ENCODE measurements around the gene NUP98. TPM values are rescaled to one million over a fixed set of nuclear protein-coding genes. Genes with fewer than 3 reads are reported as not detected.

NUP98 gene
- total RNA-seq, 2 donors from 2014 or later, result 141 to 149 TPM

DNA sequence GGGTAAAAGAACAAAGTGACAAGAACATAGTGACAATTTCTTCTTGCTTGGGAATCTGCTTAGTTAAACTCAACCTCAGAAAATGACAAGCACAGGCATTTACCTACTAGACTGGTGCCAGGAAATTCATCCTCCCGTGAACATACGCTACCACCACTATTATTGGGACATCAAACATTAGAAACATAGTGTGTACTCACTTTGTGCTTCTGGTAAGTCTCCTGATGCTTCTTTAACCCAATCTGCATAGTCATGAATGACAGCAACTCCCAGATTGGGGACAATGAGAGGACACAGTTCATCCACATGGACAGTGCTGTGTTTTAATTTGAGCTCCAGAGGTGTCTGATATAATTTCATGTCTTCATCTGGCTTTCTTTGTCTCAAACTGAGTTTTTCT lies 96.9 kb downstream of the NUP98 start:
- DNase-seq (no peak), ATAC-seq (replicated peaks in 1 of 2) (no peak)
- Mint-ChIP-seq H3K4me1 (ENCODE audit: low read depth) (no peaks in the 10 kb centered on the region), H3K27me3 (ENCODE audit: low read depth) (no peaks in the 10 kb centered on the region), H3K36me3 (ENCODE audit: insufficient read depth in 2 of 2) (peaks cover 15 to 43% of the 10 kb centered on the region in 2 donors), H3K9me3 (no peaks in the 10 kb centered on the region), H3K27ac (peak overlapping the region; percentile 57), H3K4me3 (no peak overlapping the region)

DNA sequence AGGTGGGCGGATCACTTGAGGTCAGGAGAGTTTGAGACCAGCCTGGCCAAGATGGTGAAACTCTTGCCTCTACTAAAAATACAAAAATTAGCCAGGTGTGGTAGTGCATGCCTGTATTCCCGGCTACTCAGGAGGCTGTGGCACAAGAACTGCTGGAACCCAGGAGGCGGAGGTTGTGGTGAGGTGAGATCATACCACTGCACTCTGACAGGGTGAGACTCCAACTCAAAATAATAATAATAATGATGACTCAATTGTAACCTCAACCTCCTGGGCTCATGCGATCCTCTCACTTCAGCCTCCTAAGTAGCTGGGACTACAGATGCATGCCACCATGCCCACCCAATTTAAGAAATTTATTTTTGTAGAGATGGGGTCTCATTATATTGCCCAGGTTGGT lies 110.6 kb downstream of the NUP98 start:
- Mint-ChIP-seq H3K36me3 (ENCODE audit: insufficient read depth in 2 of 2) (peaks cover 12 to 38% of the 10 kb centered on the region in 2 donors), H3K9me3 (no peaks in the 10 kb centered on the region), H3K4me1 (ENCODE audit: low read depth) (peaks cover 7% of the 10 kb centered on the region), H3K27me3 (ENCODE audit: low read depth) (no peaks in the 10 kb centered on the region), H3K4me3 (no peak overlapping the region), H3K27ac (no peak overlapping the region)
- ATAC-seq (replicated peaks in 1 of 2) (no peak), DNase-seq (no peak)

DNA sequence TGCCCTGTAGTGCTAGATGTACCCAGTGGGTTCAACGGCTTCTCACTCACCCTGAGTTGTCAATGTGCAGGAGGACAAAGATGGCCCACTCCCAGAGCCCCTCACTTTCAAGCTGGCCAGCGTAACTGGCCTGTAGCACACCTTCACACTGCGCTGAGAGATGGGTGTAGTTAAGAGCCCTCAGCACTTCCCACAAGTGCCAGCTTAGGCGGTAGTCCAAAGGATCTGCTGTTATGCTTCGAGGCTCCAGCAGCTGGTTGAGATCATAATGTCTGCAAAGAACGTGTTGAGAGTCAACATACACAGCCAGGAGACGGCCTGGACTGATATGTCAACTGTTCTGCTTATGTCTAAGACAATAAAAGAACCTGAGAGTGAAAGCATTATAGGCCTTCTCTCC lies 111.4 kb downstream of the NUP98 start:
- Mint-ChIP-seq H3K36me3 (ENCODE audit: insufficient read depth in 2 of 2) (peaks cover 12 to 40% of the 10 kb centered on the region in 2 donors), H3K27me3 (ENCODE audit: low read depth) (no peaks in the 10 kb centered on the region), H3K9me3 (no peaks in the 10 kb centered on the region), H3K27ac (no peak overlapping the region), H3K4me3 (no peak overlapping the region), H3K4me1 (ENCODE audit: low read depth) (peaks cover 7% of the 10 kb centered on the region)
- DNase-seq (no peak), ATAC-seq (replicated peaks in 1 of 2) (peak in 1 of 2 donors; percentile 20)

DNA sequence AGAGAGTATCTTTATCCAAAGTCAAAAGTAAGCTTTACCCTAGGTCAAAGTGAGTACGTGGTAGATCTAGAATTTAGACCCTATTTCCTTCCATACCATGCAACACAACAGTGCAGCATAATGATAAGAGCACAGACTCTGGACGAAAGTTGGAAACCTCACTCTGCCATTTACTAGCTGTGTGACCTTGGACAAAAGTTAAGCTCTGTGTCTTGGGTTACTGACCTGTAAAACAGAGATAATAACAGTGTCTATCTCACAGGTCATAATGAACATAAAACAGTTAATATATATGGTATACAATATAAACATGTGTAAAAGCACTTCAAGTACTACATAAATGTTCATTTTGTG lies 112.6 kb downstream of the NUP98 start:
- H3K27me3 Mint-ChIP-seq (ENCODE audit: low read depth), result no peaks in the 10 kb centered on the region
- H3K36me3 Mint-ChIP-seq (ENCODE audit: insufficient read depth in 2 of 2), result peaks cover 13 to 42% of the 10 kb centered on the region in 2 donors
- no peak overlapping the region for H3K27ac Mint-ChIP-seq
- no peak for DNase-seq
- H3K4me1 Mint-ChIP-seq (ENCODE audit: low read depth), result peaks cover 7% of the 10 kb centered on the region
- H3K4me3 Mint-ChIP-seq, result no peak overlapping the region
- ATAC-seq (replicated peaks in 1 of 2), result no peak
- no peaks in the 10 kb centered on the region for H3K9me3 Mint-ChIP-seq

DNA sequence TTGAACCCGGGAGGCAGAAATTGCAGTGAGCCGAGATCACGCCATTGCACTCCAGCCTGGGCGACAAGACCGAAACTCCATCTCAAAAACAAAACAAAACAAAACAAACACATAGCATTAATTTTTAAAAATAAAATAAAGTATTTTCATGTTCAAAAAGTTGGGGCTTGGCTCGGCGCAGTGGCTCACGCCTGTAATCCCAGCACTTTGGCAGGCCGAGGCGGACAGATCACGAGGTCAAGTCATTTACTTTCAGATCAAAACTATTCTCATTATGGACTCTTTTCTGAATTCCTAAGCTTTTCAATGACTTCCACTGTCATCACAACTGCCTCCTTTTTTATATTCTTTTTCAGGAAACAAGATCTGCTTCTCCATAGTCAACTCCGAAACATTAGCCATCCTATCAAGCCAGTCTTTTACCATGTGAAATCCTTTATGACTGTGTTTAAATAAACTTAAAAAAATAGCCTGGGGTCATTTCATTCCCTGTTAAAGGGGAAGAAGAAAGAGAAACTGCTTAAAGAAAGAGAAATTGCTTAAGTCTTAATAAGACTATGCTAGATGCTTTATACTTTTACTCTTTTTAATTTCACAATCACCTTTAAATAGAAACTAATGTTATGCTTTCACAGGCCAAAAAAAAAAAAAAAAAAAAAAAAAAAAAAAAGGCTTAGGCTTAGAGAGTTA lies 113.1 kb downstream of the NUP98 start:
- H3K27ac Mint-ChIP-seq, result no peak overlapping the region
- H3K36me3 Mint-ChIP-seq (ENCODE audit: insufficient read depth in 2 of 2), result peaks cover 15 to 45% of the 10 kb centered on the region in 2 donors
- no peaks in the 10 kb centered on the region for H3K27me3 Mint-ChIP-seq (ENCODE audit: low read depth)
- peaks cover 7% of the 10 kb centered on the region for H3K4me1 Mint-ChIP-seq (ENCODE audit: low read depth)
- DNase-seq (no peak), ATAC-seq (replicated peaks in 1 of 2) (no peak)
- no peaks in the 10 kb centered on the region for H3K9me3 Mint-ChIP-seq
- H3K4me3 Mint-ChIP-seq, result no peak overlapping the region

DNA sequence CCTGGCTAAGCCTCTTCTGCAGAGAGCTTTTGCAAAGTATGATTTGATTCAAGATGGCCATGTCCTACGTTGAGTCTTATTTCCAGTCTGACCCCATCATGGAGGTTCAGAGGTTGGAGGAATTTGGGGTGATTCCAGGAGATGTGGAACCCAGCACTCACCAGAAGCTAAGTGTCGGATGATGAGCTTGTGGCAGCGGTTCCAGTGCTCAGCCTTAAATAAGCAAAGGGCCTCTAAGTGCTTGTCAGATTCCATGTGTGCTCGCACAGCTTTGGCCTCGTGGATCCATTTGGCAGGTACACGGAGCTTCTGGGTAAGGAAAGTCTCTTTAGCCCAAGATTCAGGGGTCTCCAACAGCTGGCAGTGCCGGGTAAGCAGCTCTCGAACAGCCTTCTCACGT lies 114.3 kb downstream of the NUP98 start:
- no peaks in the 10 kb centered on the region for H3K27me3 Mint-ChIP-seq (ENCODE audit: low read depth)
- no peak overlapping the region for H3K27ac Mint-ChIP-seq
- H3K4me3 Mint-ChIP-seq, result no peak overlapping the region
- no peaks in the 10 kb centered on the region for H3K9me3 Mint-ChIP-seq
- no peak for ATAC-seq (replicated peaks in 1 of 2)
- peaks cover 18 to 48% of the 10 kb centered on the region in 2 donors for H3K36me3 Mint-ChIP-seq (ENCODE audit: insufficient read depth in 2 of 2)
- H3K4me1 Mint-ChIP-seq (ENCODE audit: low read depth), result peaks cover 7% of the 10 kb centered on the region
- DNase-seq, result no peak

DNA sequence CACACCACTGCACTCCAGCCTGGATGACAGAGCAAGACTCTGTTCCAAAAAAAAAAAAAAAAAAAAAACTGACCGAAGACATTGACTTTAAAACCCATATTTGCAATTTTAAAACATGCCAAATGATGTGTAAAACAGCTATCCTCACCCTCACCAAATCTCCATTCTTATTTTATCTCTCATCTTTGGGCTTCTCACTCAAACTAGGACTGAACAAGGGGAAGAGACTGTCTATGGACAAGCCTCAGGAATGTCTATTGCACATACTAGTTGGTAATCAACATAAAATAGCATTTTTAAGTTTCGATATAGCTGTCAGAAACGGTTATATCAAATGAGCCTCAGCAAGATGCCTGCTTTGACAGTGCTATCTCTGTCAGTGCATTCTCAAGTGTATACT lies 118.3 kb downstream of the NUP98 start:
- H3K27ac Mint-ChIP-seq, result no peak overlapping the region
- ATAC-seq (replicated peaks in 1 of 2), result no peak

DNA sequence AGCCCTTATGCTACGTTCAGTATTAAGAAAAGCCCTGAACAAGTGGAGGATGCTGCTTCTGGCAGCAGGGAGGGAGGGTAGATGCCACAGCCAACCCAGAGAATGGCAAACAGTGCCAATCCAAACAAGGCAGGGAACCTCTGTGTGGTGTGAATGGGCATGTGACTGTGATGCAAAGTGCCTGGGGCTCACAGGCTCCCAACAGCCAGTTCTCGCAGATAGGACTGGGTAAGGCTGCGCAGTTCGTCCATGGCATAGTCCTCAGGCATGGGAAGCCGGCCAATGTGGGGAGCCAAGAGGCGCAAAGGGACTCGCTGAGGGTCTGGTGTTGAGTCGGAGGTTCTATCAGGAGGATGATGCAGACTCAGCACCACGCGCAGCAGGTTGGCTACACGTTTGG lies 121.4 kb downstream of the NUP98 start:
- no peaks in the 10 kb centered on the region for H3K27me3 Mint-ChIP-seq (ENCODE audit: low read depth)
- no peaks in the 10 kb centered on the region for H3K4me1 Mint-ChIP-seq (ENCODE audit: low read depth)
- DNase-seq, result no peak
- peaks cover 14 to 37% of the 10 kb centered on the region in 2 donors for H3K36me3 Mint-ChIP-seq (ENCODE audit: insufficient read depth in 2 of 2)
- no peaks in the 10 kb centered on the region for H3K9me3 Mint-ChIP-seq
- peak overlapping the region; percentile 79 for H3K27ac Mint-ChIP-seq
- H3K4me3 Mint-ChIP-seq, result no peak overlapping the region
- no peak for ATAC-seq (replicated peaks in 1 of 2)

More for the DNA sequence above, 118.3 kb downstream of the NUP98 start:
- Mint-ChIP-seq H3K4me3 (no peak overlapping the region), H3K27me3 (ENCODE audit: low read depth) (no peaks in the 10 kb centered on the region), H3K36me3 (ENCODE audit: insufficient read depth in 2 of 2) (peaks cover 19 to 40% of the 10 kb centered on the region in 2 donors), H3K9me3 (no peaks in the 10 kb centered on the region), H3K4me1 (ENCODE audit: low read depth) (peaks cover 7% of the 10 kb centered on the region)
- no peak for DNase-seq

DNA sequence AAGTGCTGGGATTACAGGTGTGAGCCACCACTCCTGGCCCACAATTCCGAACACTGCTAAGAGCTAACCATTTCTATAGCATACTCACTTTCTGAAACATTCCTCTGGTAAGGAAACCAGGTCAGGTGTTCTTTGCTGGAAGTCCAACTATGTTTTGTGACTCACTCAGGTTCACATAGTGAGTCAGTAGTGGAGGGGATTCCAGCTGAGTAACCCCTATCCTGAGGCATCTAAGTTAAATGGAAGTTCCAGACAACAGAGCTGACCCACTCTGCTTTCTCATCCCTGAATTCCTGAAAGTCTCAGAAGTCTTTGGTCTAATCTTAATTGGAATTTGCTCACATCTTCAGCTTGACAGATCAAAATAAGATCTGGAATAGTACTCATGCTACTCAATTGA lies 123.2 kb downstream of the NUP98 start:
- DNase-seq (no peak), ATAC-seq (replicated peaks in 1 of 2) (no peak)
- H3K27me3 Mint-ChIP-seq (ENCODE audit: low read depth), result no peaks in the 10 kb centered on the region
- H3K27ac Mint-ChIP-seq, result peak overlapping the region; percentile 55
- no peaks in the 10 kb centered on the region for H3K4me1 Mint-ChIP-seq (ENCODE audit: low read depth)
- no peaks in the 10 kb centered on the region for H3K9me3 Mint-ChIP-seq
- peaks cover 10 to 24% of the 10 kb centered on the region in 2 donors for H3K36me3 Mint-ChIP-seq (ENCODE audit: insufficient read depth in 2 of 2)
- H3K4me3 Mint-ChIP-seq, result no peak overlapping the region

DNA sequence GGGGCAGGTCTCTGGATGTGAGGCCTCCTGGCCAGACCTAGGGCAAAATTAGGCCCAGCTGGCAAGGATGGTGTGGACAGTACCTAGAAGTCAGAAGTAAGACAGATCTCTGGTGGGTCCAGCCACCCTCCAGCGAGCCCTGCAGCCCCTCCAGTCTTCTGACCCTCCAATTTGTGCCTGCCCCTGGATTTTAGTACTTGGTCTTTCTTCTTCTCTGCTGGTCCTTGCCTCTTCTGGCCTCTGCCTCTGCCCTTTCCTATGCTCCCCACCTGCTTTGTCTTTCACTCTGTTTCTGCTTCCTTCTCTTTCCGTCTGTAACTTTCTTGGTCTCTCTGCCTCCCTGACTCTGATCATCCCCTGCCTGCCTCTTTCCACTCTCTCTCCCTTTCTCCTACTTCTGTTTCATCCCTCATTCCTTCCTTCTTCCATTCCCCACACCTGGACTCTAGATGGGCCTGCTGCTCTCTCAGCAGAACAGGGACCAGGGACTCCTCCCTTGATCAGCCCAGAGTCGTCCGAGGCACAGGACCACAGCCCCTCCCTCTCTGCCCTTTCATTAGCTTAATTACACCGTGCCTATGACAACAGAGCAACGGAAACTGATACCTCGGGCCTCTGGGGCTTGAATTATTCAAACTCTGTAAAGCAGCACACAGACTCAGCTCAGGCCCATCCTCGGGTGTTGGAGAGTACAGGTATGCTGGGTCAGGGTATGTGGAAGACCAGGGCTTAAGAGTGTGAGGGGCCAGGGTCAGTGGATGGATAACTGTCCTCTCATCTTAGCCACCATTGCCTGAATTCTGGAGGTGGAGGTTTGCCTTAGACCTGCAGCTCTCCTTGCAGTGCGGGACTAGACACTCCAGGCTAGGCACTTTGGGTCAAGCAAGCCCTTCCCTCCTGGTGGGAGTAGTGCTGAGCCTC lies 125.8 kb downstream of the NUP98 start, which contains the start of gene CHRNA10:
Gene CHRNA10 (minus strand): TSS at position 51 of the 921 bp plus-strand sequence. CDS start 72 bp downstream, outside the sequence.
- Mint-ChIP-seq H3K36me3 (ENCODE audit: insufficient read depth in 2 of 2) (peaks cover 7 to 16% of the 10 kb centered on the region in 2 donors), H3K9me3 (no peaks in the 10 kb centered on the region), H3K27ac (no peak within 1 kb of the TSS), H3K4me1 (ENCODE audit: low read depth) (no peaks in the 10 kb centered on the region), H3K4me3 (no peak within 1 kb of the TSS), H3K27me3 (ENCODE audit: low read depth) (no peaks in the 10 kb centered on the region)
- peak in 1 of 2 donors; percentile 12 for ATAC-seq (replicated peaks in 1 of 2)
- no peak for DNase-seq

DNA sequence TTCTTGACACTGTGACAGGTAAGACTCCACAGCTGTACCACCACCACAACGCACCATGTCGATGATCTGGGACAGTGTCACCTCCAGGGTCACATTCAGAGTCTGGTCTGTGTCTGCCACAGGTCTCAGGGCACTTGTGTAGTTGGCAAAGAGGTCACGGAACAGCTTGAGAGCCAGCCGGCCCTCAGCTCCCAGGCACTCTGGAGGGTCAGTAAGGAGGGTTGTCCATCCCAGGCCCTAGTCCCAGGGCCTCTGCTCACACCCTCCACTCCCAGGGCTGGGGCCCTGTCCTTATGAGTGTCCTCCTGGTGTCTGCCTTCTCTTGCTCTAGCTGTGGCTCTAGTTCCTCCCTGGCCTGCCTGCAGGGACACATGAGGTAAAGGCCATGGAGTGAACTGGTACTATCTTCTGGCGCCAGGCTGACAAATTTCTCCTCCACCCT lies 127.6 kb downstream of the NUP98 start:
- Mint-ChIP-seq H3K4me3 (no peak overlapping the region), H3K36me3 (ENCODE audit: insufficient read depth in 2 of 2) (peaks cover 2 to 13% of the 10 kb centered on the region in 2 donors), H3K27me3 (ENCODE audit: low read depth) (no peaks in the 10 kb centered on the region), H3K9me3 (no peaks in the 10 kb centered on the region), H3K4me1 (ENCODE audit: low read depth) (no peaks in the 10 kb centered on the region), H3K27ac (no peak overlapping the region)
- DNase-seq, result no peak
- peak in 1 of 2 donors; percentile 17 for ATAC-seq (replicated peaks in 1 of 2)

DNA sequence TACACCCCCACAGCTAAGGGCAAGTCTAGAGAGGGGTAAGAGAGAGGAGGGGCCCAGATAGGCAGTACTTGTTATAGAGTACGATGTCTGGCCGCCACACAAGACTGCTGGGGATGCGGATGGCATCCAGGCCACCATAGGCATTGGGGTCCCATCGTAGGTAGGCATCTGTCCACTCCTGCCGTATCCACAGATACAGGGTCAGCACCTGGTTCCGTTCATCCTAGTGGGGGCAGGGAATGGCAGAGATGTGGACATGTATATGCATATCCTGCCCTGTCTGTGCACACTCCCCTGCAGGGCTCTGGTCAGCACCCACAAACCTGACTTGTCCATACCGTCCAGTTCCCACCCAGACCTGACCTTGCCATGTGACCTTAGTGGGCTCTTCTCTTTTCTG lies 128.2 kb downstream of the NUP98 start:
- H3K9me3 Mint-ChIP-seq, result no peaks in the 10 kb centered on the region
- H3K4me1 Mint-ChIP-seq (ENCODE audit: low read depth), result no peaks in the 10 kb centered on the region
- ATAC-seq (replicated peaks in 1 of 2) (no peak), DNase-seq (no peak)
- H3K27ac Mint-ChIP-seq, result no peak overlapping the region
- no peak overlapping the region for H3K4me3 Mint-ChIP-seq
- H3K36me3 Mint-ChIP-seq (ENCODE audit: insufficient read depth in 2 of 2), result peaks cover 0 to 13% of the 10 kb centered on the region in 2 donors
- H3K27me3 Mint-ChIP-seq (ENCODE audit: low read depth), result no peaks in the 10 kb centered on the region

Measured in activated T-cell treated with anti-CD3 and anti-CD28 coated beads, Interleukin-2, amount 50 U/mL, for 72 hours (primary cell).